ENCODE data around the gene PPM1F.
A peak's percentile ranks its signal among the peaks of the same experiment; 100 is the strongest.
"Not testable (repeated sequence)": the region's sequence is repeated elsewhere in the genome, so short reads cannot be mapped to it uniquely, and the experiment has no call there.

Gene PPM1F

GRCh38 chr22:21939935-21940334 is 12.7 kb downstream of the PPM1F start:
- DNase-seq = not testable (repeated sequence)

GRCh38 chr22:21939461-21939913 is 13.2 kb downstream of the PPM1F start:
- DNase-seq = no peak

- DNase-seq = no peak
These were observed 13.7 kb downstream of the PPM1F start for GRCh38 chr22:21938906-21939305.

- DNase-seq = peak; percentile 90
These were observed 14.4 kb downstream of the PPM1F start for GRCh38 chr22:21938071-21938822.

- DNase-seq = no peak
These were observed 14.9 kb downstream of the PPM1F start for GRCh38 chr22:21937821-21938070.

GRCh38 chr22:21937041-21937820 is 15.4 kb downstream of the PPM1F start:
- DNase-seq = no peak

GRCh38 chr22:21936151-21936775 is 16.4 kb downstream of the PPM1F start:
- DNase-seq = no peak

- DNase-seq = no peak
These were observed 18.7 kb downstream of the PPM1F start for GRCh38 chr22:21933910-21934309.

GRCh38 chr22:21933413-21933812 is 19.2 kb downstream of the PPM1F start:
- no peak for DNase-seq

GRCh38 chr22:21932347-21932746 is 20.3 kb downstream of the PPM1F start:
- DNase-seq = no peak

- no peak for DNase-seq
These were observed 21.6 kb downstream of the PPM1F start for GRCh38 chr22:21931056-21931455.

GRCh38 chr22:21929253-21929652 is 23.4 kb downstream of the PPM1F start:
- DNase-seq = no peak

- no peak for DNase-seq
These were observed 24.6 kb downstream of the PPM1F start for GRCh38 chr22:21928048-21928447.

- DNase-seq = no peak
These were observed 25.3 kb downstream of the PPM1F start for GRCh38 chr22:21927174-21927823.

GRCh38 chr22:21926728-21927127 is 25.9 kb downstream of the PPM1F start:
- DNase-seq = no peak

GRCh38 chr22:21923163-21923561 is 29.5 kb downstream of the PPM1F start:
- DNase-seq = no peak

GRCh38 chr22:21922370-21923162 is 30.1 kb downstream of the PPM1F start:
- no peak for DNase-seq

- DNase-seq = no peak
These were observed 30.9 kb downstream of the PPM1F start for GRCh38 chr22:21921729-21922128.

GRCh38 chr22:21921184-21921721 is 31.4 kb downstream of the PPM1F start:
- DNase-seq = no peak

GRCh38 chr22:21920341-21921183 is 32.1 kb downstream of the PPM1F start:
- no peak for DNase-seq

GRCh38 chr22:21919526-21920307 is 32.9 kb downstream of the PPM1F start:
- DNase-seq = no peak

All from activated gamma-delta T cell treated with Interleukin-2 at 50 U/mL for 16 hours (primary cell).